Measurements from ENCODE around the gene CCNY.

CCNY gene

DNA sequence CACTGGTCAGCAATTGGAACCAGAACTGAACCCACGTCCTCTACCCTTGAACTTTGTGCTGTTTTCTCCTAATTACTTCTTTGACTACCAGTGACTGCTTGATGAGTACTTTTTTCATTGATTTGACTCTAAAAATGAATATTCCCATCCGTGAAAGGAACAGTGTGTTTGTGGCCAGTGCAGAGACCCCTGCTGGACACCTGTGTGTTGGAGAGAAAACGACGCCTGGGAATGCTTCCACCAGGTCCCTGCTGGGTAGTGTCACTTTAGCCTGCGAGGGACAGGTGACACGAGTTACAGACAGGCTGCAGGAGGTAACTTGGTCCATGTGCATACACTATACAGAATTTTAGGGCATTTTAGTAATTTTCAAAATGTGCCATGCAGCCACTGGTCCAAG, 262.1 kb downstream of the CCNY start:
- H4K20me1 ChIP-seq (ENCODE audit: insufficient read depth): no peaks in the 10 kb centered on the region
- no peaks in the 10 kb centered on the region for H3K4me1 ChIP-seq (ENCODE audit: low read depth, poor library complexity, severe bottlenecking)
- H3K36me3 ChIP-seq (ENCODE audit: insufficient read depth): no peaks in the 10 kb centered on the region
- H3K27me3 ChIP-seq (ENCODE audit: insufficient read depth, low read depth): no peaks in the 10 kb centered on the region
- no peak overlapping the region for H3K27ac ChIP-seq
- H3K4me2 ChIP-seq: no peak overlapping the region
- no peak overlapping the region for H3K9ac ChIP-seq
- H3K79me2 ChIP-seq (ENCODE audit: insufficient read depth, low read depth): no peaks in the 10 kb centered on the region
- H3K4me3 ChIP-seq (IDR thresholded peaks at IDR 0.05; ENCODE audit: insufficient read depth, low read depth, low read length): no peak overlapping the region
- TF ChIP-seq, protein P1, sequence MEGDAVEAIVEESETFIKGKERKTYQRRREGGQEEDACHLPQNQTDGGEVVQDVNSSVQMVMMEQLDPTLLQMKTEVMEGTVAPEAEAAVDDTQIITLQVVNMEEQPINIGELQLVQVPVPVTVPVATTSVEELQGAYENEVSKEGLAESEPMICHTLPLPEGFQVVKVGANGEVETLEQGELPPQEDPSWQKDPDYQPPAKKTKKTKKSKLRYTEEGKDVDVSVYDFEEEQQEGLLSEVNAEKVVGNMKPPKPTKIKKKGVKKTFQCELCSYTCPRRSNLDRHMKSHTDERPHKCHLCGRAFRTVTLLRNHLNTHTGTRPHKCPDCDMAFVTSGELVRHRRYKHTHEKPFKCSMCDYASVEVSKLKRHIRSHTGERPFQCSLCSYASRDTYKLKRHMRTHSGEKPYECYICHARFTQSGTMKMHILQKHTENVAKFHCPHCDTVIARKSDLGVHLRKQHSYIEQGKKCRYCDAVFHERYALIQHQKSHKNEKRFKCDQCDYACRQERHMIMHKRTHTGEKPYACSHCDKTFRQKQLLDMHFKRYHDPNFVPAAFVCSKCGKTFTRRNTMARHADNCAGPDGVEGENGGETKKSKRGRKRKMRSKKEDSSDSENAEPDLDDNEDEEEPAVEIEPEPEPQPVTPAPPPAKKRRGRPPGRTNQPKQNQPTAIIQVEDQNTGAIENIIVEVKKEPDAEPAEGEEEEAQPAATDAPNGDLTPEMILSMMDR (conservative IDR thresholded peaks at IDR 0.05; ENCODE audit: low read depth, low read length): no peak
- H2AFZ ChIP-seq (ENCODE audit: low read depth): no peak overlapping the region

DNA sequence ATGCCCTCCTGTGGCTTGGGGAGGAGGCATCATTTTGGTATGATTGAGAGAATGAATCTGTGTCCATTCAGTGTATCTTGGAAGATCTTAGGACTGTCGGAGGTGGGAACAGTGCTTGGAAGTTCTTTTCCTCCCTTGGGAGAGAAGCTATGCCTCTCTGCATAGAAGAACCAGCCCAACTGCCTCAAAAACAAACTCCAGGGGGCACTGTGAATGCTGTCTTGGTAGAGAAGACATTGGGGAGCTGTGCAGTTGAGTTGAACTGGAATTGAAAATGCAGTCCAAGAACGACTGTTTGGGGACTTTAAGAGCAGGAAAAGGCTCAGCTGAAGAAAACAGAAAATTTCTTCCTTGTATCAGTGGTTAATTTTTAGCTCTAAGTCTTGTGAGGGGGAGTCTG, 263.9 kb downstream of the CCNY start:
- TF ChIP-seq, protein P1 (conservative IDR thresholded peaks at IDR 0.05; ENCODE audit: low read depth, low read length): no peak
- Histone ChIP-seq H3K9ac (no peak overlapping the region), H3K4me2 (no peak overlapping the region), H3K27ac (no peak overlapping the region), H3K4me3 (IDR thresholded peaks at IDR 0.05; ENCODE audit: insufficient read depth, low read depth, low read length) (no peak overlapping the region), H3K36me3 (ENCODE audit: insufficient read depth) (no peaks in the 10 kb centered on the region), H4K20me1 (ENCODE audit: insufficient read depth) (no peaks in the 10 kb centered on the region), H3K27me3 (ENCODE audit: insufficient read depth, low read depth) (no peaks in the 10 kb centered on the region), H2AFZ (ENCODE audit: low read depth) (no peak overlapping the region), H3K79me2 (ENCODE audit: insufficient read depth, low read depth) (no peaks in the 10 kb centered on the region), H3K4me1 (ENCODE audit: low read depth, poor library complexity, severe bottlenecking) (no peaks in the 10 kb centered on the region)

DNA sequence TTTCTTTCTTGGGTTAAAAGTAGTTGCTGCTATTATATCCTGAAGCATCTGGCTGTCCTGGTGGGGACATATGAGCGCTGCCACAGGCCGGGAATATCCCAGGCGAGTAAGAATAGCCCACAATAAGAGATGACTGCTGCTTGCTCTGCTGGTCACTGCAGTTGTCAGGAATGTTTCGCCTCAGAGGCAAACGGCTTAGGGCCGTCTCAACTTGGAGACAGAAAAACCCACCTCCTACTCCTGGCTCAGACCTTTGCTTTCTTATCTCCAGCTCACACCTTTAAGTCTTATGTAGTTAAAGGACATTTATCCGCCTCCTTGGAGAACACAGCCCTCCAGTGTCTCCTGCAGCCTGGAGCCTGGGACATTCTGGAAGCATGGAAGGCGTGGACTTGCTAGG, 268.9 kb downstream of the CCNY start, which contains the start of gene GJD4:
Gene GJD4 (plus strand): TSS at position 151 of the 400 bp plus-strand sequence. CDS start 227 bp downstream, at position 378.
- H3K4me3 ChIP-seq (IDR thresholded peaks at IDR 0.05; ENCODE audit: insufficient read depth, low read depth, low read length): no peak within 1 kb of the TSS
- H3K27ac ChIP-seq: no peak within 1 kb of the TSS
- TF ChIP-seq, protein P1 (conservative IDR thresholded peaks at IDR 0.05; ENCODE audit: low read depth, low read length): no peak
- H3K27me3 ChIP-seq (ENCODE audit: insufficient read depth, low read depth): no peaks in the 10 kb centered on the region
- H2AFZ ChIP-seq (ENCODE audit: low read depth): no peak within 1 kb of the TSS
- H3K4me2 ChIP-seq: no peak within 1 kb of the TSS
- no peak within 1 kb of the TSS for H3K9ac ChIP-seq
- no peaks in the 10 kb centered on the region for H4K20me1 ChIP-seq (ENCODE audit: insufficient read depth)
- H3K4me1 ChIP-seq (ENCODE audit: low read depth, poor library complexity, severe bottlenecking): no peaks in the 10 kb centered on the region
- no peaks in the 10 kb centered on the region for H3K79me2 ChIP-seq (ENCODE audit: insufficient read depth, low read depth)
- H3K36me3 ChIP-seq (ENCODE audit: insufficient read depth): no peaks in the 10 kb centered on the region

DNA sequence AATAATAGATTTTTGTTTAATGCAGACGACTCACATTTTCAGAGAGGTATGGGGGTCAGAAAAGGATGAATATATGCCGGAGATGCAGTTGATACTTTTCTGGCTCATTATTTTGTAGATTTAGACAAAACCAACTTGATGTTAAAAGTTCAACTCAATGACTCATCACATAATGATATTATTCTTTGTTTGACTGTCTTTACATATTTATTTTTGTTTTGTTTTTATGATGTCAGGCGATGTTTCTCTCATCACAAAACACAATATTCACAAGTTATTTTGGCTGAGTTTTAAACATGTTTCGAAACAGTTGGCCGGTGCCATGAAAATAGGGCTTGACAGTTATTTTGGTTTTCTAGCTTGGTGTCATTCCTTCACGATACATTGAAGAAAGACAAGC, 270.1 kb downstream of the CCNY start:
- no peaks in the 10 kb centered on the region for H3K79me2 ChIP-seq (ENCODE audit: insufficient read depth, low read depth)
- TF ChIP-seq, protein P1 (conservative IDR thresholded peaks at IDR 0.05; ENCODE audit: low read depth, low read length): no peak
- no peak overlapping the region for H2AFZ ChIP-seq (ENCODE audit: low read depth)
- H3K4me1 ChIP-seq (ENCODE audit: low read depth, poor library complexity, severe bottlenecking): no peaks in the 10 kb centered on the region
- no peak overlapping the region for H3K9ac ChIP-seq
- no peaks in the 10 kb centered on the region for H3K36me3 ChIP-seq (ENCODE audit: insufficient read depth)
- no peak overlapping the region for H3K27ac ChIP-seq
- no peaks in the 10 kb centered on the region for H4K20me1 ChIP-seq (ENCODE audit: insufficient read depth)
- H3K27me3 ChIP-seq (ENCODE audit: insufficient read depth, low read depth): no peaks in the 10 kb centered on the region
- H3K4me3 ChIP-seq (IDR thresholded peaks at IDR 0.05; ENCODE audit: insufficient read depth, low read depth, low read length): no peak overlapping the region
- no peak overlapping the region for H3K4me2 ChIP-seq

Measured in KMS-11 (cell line).